LoVo (cell line): ENCODE measurements around the gene OVOL2.
"Not testable (repeated sequence)": the region's sequence is repeated elsewhere in the genome, so short reads cannot be mapped to it uniquely, and the experiment has no call there.

Experiments
- DNase-seq: peaks from one replicate; pipeline ENCODE4 v3.0.0-alpha.2; 2016; ENCODE audit warnings: low spot score

The OVOL2 gene

DNA sequence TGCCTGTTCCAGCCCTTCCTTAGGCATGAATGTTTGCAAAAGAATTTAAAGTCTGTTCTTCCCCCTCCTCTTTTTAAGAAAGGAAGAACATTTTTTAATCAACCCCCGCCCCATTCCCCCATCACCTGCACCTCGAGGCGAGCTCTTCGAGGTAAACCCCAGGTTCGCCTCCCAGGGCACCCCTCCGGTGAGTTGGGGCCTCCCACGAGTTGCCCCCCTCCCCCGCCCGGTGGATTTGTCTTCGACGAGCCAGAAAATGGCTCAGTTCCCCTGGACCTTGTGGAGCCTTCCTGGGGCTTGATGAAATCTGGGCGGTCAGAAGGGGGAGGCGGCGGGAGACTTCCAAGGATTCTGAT, 256 bp upstream of the OVOL2 start:
- DNase-seq = no peak

DNA sequence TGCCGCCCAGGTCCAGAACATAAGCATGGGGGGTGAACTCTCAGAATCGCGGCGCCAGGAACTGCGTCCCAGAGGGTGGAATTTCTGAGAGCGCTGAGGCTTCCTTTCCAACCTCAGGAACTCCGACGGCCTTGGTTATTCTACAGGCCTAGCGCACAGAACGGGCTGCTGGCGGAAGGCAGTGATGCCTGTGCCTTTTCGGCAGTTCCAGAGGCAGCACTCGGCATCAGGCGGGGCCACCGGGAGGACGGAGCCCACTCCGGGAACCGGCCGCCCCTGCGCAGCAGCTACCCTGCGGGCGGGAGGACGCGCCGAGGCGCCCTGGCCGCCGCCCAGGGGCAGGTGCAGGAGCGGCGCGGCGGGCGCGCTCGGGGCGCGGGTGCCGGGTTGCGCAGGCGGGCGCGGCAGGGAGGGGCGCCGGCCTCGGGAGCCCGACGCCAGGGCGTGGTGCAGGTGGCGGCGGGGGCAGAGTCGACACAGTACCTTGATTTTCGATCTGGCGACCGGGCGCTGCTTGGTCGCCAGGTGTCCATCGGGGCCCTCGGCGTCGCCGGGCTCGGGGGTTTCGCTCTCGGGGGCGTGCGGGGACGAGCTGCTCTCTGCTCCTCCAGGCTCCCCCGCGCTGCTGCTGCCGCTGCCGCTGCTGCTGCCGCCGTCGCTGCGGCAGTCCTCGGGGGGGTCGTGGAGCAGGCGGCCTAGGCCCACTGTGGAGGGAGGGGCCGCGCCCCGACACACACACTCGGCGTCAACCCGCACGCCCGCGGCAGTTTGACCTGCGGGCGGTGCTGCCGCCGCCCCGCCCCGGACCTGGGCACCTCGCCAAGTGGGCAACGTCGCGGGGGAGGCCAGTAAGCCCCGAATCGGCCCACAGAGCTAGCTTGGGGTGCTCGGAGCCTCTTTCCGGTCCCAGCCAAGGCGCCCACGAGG, 1.3 kb downstream of the OVOL2 start:
- peak; percentile 61 for DNase-seq

DNA sequence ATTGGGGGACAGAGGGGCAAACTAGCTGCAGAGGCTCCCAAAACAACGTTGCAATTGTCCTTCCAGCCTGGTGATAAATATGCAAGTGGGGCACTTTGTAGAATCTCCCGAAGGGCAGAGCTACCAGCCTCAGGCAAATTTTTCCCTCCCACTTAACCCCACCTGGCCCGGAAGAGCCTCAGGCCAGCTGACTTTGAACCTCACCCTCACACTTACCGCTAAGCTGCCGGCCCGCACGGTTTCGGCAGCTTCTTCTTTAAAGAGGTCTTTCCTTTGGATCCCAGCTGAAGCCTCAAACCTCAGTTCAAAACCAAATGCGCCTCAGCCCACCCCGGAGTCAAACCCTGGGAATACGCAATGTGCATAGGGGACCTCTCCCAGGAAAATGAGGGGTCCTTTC, 2.5 kb downstream of the OVOL2 start:
- no peak for DNase-seq

DNA sequence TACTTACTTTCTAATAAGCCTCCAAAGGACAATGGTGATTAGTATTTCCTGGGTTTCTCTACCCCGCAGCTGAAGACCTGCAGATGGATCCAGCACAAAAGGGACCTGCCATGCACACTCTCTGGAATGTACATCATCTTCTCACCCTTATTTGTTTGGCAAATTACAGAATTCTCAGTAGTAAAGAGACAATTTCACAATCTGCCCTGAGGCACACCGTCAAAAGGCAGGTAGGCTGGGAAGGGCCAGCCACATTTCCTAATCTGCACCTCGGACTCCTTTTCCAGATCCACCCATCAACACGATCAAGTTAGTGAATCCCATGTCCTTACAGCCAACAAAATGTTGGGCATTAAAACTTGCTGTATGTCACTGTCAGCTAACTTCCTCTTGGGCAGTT, 4.9 kb downstream of the OVOL2 start:
- DNase-seq = no peak

DNA sequence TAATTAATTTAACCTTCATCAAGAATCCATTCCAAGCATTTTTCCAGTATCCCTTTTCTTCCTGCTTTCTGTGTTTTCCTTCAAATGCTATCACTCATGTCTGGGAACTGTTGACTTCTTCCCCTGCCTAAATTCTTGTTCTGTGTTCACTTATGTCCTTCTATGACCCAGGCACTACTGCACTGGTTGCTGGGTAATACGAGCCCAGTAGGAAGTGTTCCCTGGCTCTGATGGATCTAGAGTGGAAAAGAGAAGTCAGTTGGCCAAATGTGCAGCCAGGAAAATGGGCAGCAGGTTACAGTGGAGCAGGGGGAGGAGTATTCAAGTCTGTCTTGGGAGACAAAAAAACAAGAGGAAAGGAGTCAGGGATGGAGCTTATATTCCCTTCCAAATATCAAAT, 7.1 kb downstream of the OVOL2 start:
- DNase-seq = no peak

DNA sequence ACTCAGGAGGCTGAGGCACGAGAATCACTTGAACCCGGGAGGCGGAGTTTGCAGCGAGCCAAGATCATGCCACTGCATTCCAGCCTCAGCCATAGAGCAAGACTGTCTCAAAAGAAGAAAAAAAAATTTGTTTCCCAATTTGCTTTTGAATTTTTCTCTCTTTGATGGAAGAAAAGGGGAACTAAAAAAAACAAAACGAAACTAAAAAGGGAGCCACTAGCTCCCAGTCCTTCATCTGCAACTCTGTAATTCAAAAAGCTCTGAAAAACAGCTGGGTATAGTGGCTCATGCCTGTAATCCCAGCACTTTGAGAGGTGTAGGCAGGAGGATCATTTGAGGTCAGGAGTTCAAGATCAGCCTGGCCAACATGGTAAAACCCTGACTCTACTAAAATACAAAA, 9.5 kb downstream of the OVOL2 start:
- DNase-seq = no peak

DNA sequence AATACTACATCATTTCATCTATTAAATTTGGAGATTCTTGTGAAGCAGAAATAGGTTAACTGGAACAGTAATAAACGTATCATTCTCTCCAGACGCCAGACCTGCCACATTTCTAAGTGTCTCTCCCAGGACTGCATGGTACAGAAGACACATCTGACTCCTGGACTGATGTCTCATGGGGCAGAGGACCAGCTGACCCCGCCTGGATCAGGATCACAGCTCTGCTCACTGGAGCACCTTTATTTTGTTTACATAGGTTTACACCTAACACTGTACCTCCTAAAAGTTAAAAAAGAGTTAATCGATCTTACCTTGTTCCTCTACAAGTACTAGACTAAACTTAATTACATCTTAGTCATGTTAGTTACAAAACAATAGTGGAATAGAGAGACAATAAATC, 11.2 kb downstream of the OVOL2 start:
- no peak for DNase-seq

DNA sequence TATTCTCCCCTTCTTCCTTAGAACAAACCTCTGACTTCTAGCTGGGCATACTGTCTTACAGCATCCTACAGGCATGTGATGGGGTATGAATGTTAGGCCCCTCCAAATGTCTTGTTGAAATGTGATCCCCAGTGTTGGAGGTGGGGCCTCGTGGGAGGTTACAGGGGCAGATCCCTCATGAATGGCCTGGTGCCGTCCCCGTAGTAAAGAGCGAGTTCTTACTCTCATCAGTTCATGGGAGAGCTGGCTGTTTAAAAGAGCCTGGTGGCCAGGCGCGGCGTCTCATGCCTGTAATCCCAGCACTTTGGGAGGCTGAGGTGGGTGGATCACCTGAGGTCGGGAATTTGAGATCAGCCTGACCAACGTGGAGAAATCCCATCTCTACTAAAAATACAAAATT, 15.5 kb downstream of the OVOL2 start:
- no peak for DNase-seq

DNA sequence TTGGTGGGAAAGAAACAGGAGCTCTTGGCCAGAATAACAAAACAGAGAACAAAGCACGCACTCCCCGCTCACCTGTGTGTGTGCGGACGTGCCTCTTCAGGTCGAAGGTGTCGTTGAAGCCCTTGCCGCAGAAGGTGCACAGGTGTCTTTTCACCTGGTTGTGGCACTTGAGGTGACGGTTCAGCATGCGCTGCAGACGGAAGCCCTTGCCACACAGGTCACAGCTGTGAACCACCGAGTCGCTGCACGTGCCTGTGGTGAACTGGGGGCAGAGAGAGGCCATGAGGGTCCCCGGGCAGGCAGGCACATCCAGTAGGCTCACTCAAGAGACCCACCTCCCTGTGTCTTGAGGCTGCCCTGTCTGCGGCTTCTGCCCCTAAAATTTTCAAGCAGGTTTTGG, 16.3 kb downstream of the OVOL2 start:
- no peak for DNase-seq

DNA sequence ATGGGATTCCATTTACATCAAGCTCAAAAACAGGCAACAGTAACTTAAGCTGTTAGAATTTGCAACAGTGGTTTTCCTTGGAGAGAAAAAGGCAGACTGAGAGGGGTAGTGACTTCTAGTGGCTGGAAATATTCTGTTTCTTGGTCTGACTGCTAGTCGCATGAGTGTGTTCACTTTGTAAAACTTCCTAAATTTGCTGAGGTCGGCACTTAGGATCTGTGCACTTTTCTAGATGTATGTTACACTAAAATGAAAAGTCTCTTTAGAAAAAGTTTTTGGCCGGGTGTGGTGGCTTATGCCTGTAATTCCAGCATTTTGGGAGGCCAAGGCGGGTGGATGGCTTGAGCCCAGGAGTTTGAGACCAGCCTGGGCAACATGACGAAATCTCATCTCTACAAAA, 18.7 kb downstream of the OVOL2 start:
- DNase-seq = no peak

DNA sequence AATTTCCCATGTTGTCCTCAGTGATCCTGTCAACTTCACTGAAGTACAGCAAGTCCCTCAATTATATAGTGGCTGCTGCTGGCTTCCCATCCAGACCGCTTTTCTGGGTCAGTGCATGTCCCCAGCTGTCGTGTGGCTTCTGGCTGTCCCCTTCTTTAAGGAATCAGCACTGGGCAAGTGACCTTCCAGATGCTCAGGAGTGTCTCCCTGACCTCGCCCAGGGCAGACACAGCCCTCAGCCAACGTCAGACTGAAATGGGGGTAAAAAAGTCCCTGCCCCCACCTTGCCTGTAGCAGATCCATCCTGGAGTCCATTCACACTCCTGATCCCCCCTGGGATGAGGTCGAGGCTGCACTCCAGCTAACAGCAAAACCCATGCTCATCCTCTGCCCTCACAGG, 23.7 kb downstream of the OVOL2 start:
- no peak for DNase-seq

DNA sequence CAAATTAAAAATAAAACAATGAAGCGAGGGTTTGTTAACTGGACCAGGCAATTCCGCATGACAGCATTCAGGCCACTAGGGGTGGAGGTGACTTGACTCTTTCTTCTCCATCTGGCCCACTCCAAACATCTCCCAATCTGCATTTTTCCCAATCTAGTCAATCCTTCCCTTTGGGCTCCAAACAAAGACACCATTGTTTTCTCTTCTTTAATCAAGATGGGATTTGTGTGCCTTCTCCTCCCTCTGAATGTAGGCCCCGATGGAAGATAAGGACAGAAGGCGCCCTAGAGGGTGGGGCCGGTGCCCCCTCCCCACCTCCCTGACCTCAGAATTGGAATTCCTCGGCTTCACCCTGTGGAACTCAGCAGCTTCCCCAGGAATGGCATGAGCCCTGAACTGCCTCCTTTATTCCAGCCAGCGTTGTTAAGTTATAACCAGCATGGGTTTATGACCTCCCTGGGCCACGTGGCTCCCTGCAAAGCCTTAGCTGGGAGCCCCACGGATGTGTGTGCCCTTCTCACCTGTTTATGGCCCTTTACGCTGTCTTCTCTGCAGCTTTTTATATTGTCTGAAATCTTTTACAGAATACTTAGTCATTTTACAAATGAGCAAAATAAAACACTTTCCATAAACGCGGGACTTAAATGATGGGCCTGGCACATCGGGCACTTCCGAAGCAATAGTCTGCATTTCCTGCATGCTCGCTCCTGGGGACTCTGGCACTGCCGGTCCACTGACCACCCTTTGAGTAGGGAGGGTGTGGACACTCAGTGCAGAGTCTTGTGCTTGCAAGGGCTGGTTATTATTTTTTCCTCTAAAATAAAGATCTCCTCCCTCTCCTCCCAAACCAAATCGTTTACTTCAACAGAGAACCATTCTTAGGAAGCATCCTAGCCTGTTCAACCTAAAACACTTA, 24.5 kb downstream of the OVOL2 start:
- no peak for DNase-seq

DNA sequence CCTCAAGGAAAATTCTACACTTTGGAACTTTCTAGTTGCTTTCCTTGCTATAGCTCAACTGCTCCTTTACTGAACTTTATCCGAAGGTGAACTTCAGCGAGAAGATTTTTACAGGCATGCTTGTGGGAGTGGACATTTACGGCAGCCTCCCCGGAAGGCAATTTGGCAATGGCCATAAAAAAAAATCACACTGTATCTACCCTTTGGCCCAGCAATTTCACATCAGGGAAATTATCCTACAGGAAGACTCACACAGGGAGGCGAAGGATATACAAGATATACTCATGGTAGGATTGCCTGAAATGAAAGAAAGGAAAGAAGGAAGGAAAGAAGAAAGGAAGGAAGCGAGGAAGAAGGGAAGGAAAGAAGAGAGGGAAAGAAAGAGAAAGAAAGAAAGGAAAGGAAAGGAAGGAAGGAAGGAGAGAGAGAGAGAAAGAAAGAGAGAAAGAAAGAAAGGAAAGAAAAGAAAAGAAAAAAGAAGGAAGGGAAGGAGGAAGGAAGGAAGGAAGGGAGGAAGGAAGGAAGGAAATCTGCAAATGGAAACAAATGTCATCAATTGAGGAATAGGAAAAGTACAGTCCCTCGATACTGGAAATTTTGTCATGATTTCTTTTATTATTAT, 25.7 kb downstream of the OVOL2 start:
- DNase-seq = no peak

DNA sequence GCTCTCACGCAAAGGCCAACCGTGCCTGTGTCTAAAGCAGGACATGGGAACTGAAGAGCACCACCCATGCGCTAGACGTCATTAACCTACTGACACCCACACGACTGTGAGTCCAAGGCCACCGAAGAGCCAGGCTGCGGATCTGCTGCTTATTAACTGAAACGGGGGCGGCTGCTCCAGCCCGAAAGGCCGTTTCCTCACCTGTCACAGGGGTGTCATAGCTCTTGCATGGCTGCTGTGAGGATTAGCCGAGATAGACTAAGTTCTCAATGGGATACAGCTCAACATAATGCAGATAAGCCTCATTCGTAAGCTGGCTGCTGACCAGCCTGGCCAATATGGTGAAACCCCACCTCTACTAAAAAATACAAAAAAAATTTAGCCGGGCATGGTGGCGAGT, 26.7 kb downstream of the OVOL2 start:
- DNase-seq = no peak

DNA sequence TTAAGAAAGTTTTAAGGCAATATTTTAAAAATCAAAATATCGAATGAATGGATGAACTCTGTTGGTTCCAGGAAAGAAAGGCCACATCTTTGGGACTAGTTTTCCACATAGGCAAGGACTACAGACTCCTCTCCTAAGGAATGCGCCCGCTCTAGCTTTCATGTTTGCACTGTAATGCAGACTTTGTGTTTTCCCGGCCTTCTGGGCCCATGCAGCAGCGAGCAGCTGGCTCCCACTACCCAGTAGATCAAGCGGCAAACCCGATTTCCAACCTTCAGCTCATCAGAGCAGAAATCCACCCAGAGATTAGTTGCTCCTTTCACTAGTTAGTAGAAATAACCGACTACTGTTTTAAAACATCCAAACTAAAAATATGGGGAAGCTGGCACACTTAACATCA, 27.7 kb downstream of the OVOL2 start:
- DNase-seq = no peak

DNA sequence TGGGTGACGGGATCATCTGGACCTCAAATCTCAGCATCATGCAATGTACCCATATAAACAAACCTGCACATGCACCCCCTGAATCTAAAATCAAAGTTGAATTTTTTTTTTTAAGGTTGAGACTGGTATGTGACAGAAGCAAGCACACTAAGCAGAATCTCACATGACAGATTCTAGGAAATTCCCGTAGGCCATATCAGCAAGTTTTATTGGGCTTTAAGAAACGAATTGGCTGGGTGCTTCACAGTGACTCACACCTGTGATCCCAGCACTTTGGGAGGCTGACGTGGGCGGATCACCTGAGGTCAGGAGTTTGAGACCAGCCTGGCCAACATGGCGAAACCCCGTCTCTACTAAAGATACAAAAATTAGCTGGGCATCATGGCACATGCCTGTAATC, 30.7 kb downstream of the OVOL2 start:
- not testable (repeated sequence) for DNase-seq

DNA sequence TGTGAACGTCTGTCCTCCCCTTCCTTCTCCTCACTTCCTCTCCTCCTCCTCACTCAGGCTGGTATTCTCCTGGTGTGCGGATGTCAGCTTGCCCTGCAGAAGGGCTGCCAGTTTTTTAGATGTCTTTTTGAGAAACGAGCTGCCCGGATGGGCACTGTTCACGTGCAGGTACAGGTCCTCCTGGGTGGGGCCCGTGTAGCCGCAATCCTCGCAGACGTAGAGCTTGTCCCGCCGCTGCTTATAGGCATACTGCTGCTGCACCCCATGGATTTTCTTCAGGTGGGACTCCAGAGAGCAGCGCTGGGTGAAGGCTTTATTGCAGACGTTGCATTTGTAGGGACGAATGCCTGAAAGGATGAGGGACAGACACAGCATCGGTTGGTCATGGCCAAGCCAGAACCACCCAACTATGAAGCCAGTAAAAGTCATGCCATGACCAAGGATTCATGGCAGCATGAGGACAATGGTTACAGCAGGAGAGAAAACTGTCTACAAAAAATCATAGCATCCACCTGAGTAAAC, 33.0 kb downstream of the OVOL2 start:
- DNase-seq = no peak

DNA sequence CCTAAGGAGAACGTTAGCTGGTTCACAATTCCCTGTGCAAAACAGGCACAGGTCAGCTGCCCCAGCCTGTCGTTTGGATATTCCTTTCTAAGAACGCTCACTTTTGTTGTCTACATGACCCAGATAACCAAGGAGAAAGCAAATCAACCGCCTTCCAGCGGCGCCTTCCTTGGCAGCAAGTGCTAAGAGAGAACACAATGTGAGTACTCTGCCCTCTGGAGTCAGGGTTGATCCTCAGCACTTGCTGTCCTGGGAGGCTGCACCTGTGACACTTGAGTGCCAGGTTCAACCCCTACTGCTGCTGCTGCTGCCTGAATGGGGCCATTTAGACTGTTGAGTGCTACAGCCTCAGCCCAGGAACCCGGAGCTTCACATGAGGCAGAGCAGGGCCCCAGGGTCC, 36.8 kb downstream of the OVOL2 start:
- no peak for DNase-seq

DNA sequence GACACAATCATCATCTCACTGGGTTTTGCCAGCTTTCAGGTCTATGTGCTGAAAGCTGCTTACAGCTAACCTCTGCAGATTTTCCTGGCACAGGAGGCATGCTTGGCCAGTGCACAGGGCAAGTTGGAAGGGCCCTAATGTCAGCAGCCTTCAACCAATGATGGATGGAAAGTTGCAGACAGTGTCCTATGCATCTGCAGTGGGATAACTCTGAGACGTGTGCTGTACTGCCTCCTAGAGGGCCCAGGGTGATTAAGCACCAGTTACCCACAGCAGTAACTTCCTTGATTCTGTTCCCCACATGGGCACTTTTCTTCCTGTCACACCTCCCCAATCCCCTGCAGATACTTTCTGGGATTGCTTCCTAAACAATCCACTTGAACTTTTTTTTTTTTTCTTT, 38.6 kb downstream of the OVOL2 start:
- no peak for DNase-seq

DNA sequence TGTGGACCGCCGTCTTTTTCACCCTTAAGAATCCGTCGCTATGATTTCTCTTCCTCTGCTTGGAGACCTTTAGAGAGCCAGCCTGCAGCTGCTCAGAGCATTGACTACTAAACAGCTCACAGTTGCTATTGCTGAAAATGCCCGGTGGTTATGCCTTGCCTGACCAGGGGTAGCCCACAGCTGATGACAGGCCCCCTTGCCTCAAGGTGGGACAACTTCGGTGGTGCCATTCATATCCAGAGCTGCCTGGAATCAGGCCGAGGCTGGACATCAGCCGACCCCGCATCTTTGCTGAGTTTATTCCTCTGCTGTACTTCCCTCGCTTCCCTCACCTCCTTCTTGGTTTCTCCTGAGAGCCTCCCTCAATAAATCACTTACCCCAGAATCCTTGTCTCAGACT, 39.6 kb downstream of the OVOL2 start:
- no peak for DNase-seq

DNA sequence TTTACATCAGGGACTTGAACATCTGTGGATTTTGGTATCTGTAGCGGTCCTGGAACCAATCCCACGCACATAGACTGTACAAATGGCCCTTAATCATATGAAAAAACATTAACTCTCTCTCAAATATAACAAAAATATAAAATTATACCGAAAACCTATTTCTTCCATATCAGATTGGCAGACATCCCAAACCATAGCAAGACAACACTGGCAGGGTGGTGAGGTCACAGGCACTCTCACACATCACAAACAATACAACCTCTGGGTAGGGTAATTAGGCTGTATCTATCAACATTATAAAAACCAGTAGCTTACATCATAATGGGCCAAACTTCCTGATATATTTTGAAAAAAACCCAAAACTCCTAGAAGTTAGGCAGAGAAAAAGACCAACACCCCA, 40.9 kb downstream of the OVOL2 start:
- no peak for DNase-seq

DNA sequence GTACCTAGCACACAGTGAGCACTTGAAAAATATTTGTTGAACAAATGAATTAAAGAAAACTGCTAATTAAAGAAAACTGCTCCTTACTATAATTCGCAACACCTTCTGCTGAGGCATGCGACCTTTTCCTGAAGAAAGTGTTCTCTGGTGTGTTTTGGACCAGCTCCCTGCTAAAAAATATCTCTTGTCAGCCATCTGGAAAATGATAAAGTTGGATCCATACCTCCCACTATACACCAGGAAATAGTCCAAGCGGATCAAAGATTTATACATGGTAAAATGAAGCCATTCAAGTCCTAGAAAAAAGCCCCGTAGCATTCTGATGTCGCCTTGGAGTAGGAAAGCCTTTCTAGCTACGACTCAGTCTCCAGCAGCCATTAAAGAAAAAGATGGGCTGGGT, 43.3 kb downstream of the OVOL2 start:
- DNase-seq = no peak

DNA sequence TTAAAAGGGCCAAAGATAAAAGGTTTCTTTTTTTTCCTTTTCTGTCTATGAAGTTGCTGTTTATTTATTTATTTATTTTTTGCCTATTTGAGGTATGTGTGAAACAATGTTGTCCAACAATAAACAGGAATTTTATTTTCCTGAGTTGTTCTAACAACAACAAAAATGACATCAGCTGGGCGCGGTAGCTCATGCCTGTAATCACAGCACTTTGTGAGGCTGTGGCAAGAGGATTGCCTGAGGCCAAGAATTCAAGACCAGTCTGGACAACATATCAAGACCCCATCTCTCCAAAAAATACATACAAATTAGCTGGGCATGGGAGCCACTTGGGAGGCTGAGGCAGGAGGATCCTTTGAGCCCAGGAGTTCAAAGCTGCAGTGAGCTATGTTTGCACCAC, 44.8 kb downstream of the OVOL2 start:
- DNase-seq = no peak
